Smooth muscle cell (in vitro differentiated cells): ENCODE measurements around the gene TFAP2C. TPM values are rescaled to one million over a fixed set of nuclear protein-coding genes. Genes with fewer than 3 reads are reported as not detected.

ENCODE experiments used
- DNase-seq: peaks from one replicate; lab custom pipeline; 2025; ENCODE audit not compliant: unreplicated experiment; lab: John Stamatoyannopoulos, UW
- H2AFZ ChIP-seq: fragments of 200-600 bp; sonication (generic); 2 replicates; pipeline ENCODE4 v1.6.0; 2016; ENCODE audit warnings: antibody characterized with exemption, low read depth, mild to moderate bottlenecking
- H3F3A ChIP-seq: fragments of 200-600 bp; sonication (generic); 2 replicates; pipeline ENCODE4 v1.6.0; 2017; ENCODE audit warnings: antibody characterized with exemption, low read depth
- H3K27ac ChIP-seq: fragments of 200-600 bp; sonication (generic); 2 replicates; pipeline ENCODE4 v1.5.1; 2016; ENCODE audit warnings: low read depth, mild to moderate bottlenecking
- H3K27me3 ChIP-seq: fragments of 200-600 bp; sonication (generic); 2 replicates; pipeline ENCODE4 v1.6.1; 2016; ENCODE audit warnings: low read depth, mild to moderate bottlenecking
- H3K36me3 ChIP-seq: fragments of 200-600 bp; sonication (generic); 2 replicates; pipeline ENCODE4 v1.5.1; 2016; ENCODE audit warnings: low read depth
- H3K4me1 ChIP-seq: fragments of 200-600 bp; sonication (generic); 2 replicates; pipeline ENCODE4 v1.5.1; 2016; ENCODE audit warnings: low read depth
- H3K4me2 ChIP-seq: fragments of 200-600 bp; sonication (generic); 2 replicates; pipeline ENCODE4 v1.6.0; 2016; ENCODE audit warnings: mild to moderate bottlenecking
- H3K4me3 ChIP-seq: fragments of 200-600 bp; sonication (generic); 2 replicates; pipeline ENCODE4 v1.5.1; 2016; ENCODE audit warnings: mild to moderate bottlenecking
- H3K79me2 ChIP-seq: fragments of 200-600 bp; sonication (generic); 2 replicates; pipeline ENCODE4 v1.6.0; 2016; ENCODE audit warnings: low read depth, mild to moderate bottlenecking
- H3K9ac ChIP-seq: fragments of 200-600 bp; sonication (generic); 2 replicates; pipeline ENCODE4 v1.6.0; 2016; ENCODE audit warnings: low read depth
- H3K9me3 ChIP-seq: fragments of 200-600 bp; sonication (generic); replicated peaks from 2 replicates; pipeline ENCODE4 v1.5.1; 2016; ENCODE audit warnings: low read depth
- H4K20me1 ChIP-seq: fragments of 200-600 bp; sonication (generic); 2 replicates; pipeline ENCODE4 v1.6.0; 2016; ENCODE audit warnings: low read depth
- WGBS: methylation state at CpG from one replicate; pipeline ENCODE4 v1.1.7; 2016; ENCODE audit warnings: low lambda C conversion rate; 5-methylcytosine and 5-hydroxymethylcytosine counted together
- polyA plus RNA-seq: library from polyadenylated mRNA; unstranded; fragments of >200 nt; fragmentation: Nextera tagmentation; extraction: Ambion mirVana; gene quantifications from 2 replicates; pipeline ENCODE4 v1.2.1, GENCODE V29; 2016
- total RNA-seq: library from RNA; depleted of rRNA; stranded (reverse); fragments of >200 nt; gene quantifications from 2 replicates; pipeline ENCODE4 v1.2.3, GENCODE V29; 2014
- TF ChIP-seq, protein P1 (sequence below): fragments of 200-600 bp; sonication (generic); IDR thresholded peaks from 2 replicates; pipeline ENCODE4 v1.5.1; 2017; ENCODE audit warnings: borderline replicate concordance, mild to moderate bottlenecking, antibody characterized with exemption; ENCODE audit not compliant: insufficient read depth, poor library complexity, severe bottlenecking

TFAP2C gene
- total and polyA plus RNA-seq, 2 experiments from 2014 or later = 2.5 to 5.8 TPM

DNA sequence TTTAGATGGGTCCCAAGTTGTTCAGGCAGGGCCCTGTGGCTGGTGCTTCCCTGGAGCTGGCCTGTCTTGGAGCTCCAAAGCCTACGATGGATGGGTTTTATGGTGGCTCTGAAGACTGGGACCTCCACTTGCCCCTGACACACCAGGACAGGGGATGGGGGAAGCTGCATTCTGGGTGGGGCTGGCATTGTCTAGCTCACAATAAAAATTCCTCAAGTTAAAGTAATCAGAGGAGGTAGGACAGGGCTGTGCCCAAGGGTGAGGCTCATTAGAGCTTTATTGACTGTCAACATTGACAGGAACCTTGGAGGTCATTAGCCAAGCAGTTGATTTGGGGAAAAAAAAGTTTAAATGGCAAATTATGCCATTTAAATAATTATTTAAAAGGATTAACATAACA lies 35.7 kb downstream of the TFAP2C start:
- H3K79me2 ChIP-seq = no peaks in the 10 kb centered on the region
- no peaks in the 10 kb centered on the region for H3K36me3 ChIP-seq
- no peak overlapping the region for H3K27ac ChIP-seq
- WGBS = 100% methylated on average over 1 of the region's 1 CpG
- no peak overlapping the region for H3K9ac ChIP-seq
- no peaks in the 10 kb centered on the region for H3K4me1 ChIP-seq
- TF ChIP-seq, protein P1, sequence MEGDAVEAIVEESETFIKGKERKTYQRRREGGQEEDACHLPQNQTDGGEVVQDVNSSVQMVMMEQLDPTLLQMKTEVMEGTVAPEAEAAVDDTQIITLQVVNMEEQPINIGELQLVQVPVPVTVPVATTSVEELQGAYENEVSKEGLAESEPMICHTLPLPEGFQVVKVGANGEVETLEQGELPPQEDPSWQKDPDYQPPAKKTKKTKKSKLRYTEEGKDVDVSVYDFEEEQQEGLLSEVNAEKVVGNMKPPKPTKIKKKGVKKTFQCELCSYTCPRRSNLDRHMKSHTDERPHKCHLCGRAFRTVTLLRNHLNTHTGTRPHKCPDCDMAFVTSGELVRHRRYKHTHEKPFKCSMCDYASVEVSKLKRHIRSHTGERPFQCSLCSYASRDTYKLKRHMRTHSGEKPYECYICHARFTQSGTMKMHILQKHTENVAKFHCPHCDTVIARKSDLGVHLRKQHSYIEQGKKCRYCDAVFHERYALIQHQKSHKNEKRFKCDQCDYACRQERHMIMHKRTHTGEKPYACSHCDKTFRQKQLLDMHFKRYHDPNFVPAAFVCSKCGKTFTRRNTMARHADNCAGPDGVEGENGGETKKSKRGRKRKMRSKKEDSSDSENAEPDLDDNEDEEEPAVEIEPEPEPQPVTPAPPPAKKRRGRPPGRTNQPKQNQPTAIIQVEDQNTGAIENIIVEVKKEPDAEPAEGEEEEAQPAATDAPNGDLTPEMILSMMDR = no peak
- no peaks in the 10 kb centered on the region for H3K9me3 ChIP-seq
- no peak overlapping the region for H3K4me2 ChIP-seq
- H3K27me3 ChIP-seq = peaks cover 5% of the 10 kb centered on the region
- no peak for DNase-seq
- H3K4me3 ChIP-seq = no peak overlapping the region
- H4K20me1 ChIP-seq = no peaks in the 10 kb centered on the region
- H3F3A ChIP-seq = no peaks in the 10 kb centered on the region
- H2AFZ ChIP-seq = no peak overlapping the region

DNA sequence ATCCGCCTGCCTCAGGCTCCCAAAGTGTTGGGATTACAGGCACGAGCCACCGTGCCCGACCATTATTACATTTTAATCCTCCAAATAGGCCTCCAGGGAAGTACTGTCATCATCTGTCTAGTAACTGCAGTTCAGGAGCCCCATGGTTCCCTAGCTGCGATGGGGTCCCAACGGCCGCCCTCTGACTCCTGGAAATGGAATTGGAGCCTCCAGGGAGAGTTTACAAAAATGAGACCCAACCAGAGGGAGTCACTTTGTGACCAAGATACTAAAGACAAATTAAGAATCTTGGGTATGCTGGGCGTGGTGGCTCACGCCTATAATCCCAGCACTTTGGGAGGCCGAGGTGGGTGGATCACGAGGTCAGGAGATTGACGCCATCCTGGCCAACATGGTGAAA lies 36.7 kb downstream of the TFAP2C start:
- no peak overlapping the region for H3K4me3 ChIP-seq
- no peak overlapping the region for H3K9ac ChIP-seq
- H3K4me1 ChIP-seq = no peaks in the 10 kb centered on the region
- no peaks in the 10 kb centered on the region for H3K79me2 ChIP-seq
- H3K27me3 ChIP-seq = peaks cover 5% of the 10 kb centered on the region
- H3K9me3 ChIP-seq = no peaks in the 10 kb centered on the region
- H4K20me1 ChIP-seq = no peaks in the 10 kb centered on the region
- WGBS = 82% methylated on average over 12 of the region's 12 CpGs
- H3K36me3 ChIP-seq = no peaks in the 10 kb centered on the region
- DNase-seq = no peak
- TF ChIP-seq, protein P1 = no peak
- no peak overlapping the region for H2AFZ ChIP-seq
- H3K4me2 ChIP-seq = no peak overlapping the region
- H3F3A ChIP-seq = no peaks in the 10 kb centered on the region
- H3K27ac ChIP-seq = no peak overlapping the region

DNA sequence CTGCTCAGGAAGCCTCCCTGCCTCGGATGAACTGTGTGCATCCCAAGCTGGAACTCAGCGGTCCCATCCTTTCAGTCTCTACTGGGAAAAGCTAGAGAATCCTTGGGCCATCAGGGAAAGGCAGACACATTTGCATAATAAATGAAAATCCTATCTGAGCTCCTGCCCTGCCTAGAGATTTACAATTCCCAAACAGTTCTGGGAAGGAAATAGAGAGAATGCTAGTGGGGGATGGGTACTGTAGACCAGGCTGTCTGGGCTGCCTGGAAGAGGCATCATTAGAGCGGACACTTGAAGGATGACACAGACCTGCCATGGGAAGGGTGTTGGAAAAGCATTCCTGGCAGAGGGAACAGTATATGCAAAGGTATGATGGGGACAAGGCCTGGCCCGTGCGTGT lies 44.3 kb downstream of the TFAP2C start:
- 89% methylated on average over 5 of the region's 5 CpGs for WGBS
- H2AFZ ChIP-seq = no peak overlapping the region
- H3K9ac ChIP-seq = no peak overlapping the region
- no peaks in the 10 kb centered on the region for H3F3A ChIP-seq
- no peaks in the 10 kb centered on the region for H3K79me2 ChIP-seq
- H3K27me3 ChIP-seq = no peaks in the 10 kb centered on the region
- H4K20me1 ChIP-seq = no peaks in the 10 kb centered on the region
- H3K4me2 ChIP-seq = no peak overlapping the region
- no peak overlapping the region for H3K27ac ChIP-seq
- H3K4me3 ChIP-seq = no peak overlapping the region
- H3K4me1 ChIP-seq = no peaks in the 10 kb centered on the region
- H3K36me3 ChIP-seq = no peaks in the 10 kb centered on the region
- no peak for DNase-seq
- H3K9me3 ChIP-seq = no peaks in the 10 kb centered on the region
- TF ChIP-seq, protein P1 = no peak

DNA sequence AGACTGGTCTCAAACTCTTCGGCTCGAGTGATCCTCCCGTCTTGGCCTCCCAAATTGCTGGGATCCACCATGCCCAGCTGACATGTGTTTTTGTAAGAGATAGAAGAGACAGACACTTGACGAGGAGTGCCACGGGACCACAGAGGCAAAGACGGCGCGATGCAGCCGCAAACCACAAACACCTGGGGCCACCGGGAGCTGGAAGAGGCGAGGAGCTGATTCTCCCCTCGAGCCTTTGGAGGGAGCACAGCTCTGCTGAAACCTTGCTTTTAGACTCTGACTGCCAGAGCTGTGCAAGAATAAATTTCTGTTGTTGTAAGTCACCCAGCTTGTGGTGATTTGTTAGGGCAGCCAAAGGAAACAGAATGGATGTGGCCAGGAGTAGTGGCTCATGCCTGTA lies 46.9 kb downstream of the TFAP2C start:
- Histone ChIP-seq H3K4me3 (no peak overlapping the region), H3K27me3 (no peaks in the 10 kb centered on the region), H3F3A (no peaks in the 10 kb centered on the region), H3K4me2 (no peak overlapping the region), H3K9ac (no peak overlapping the region), H3K27ac (no peak overlapping the region), H3K79me2 (no peaks in the 10 kb centered on the region), H3K36me3 (no peaks in the 10 kb centered on the region), H3K9me3 (no peaks in the 10 kb centered on the region), H2AFZ (no peak overlapping the region), H4K20me1 (no peaks in the 10 kb centered on the region), H3K4me1 (no peaks in the 10 kb centered on the region)
- DNase-seq = no peak
- TF ChIP-seq, protein P1 = no peak
- WGBS = 91% methylated on average over 12 of the region's 12 CpGs
